NAMALWA (cell line): Measurements from ENCODE around the gene KIAA1328.

Source experiments
- DNase-seq: peaks from one replicate; pipeline ENCODE4 v3.0.0-alpha.2; 2015; ENCODE audit warnings: low spot score

The KIAA1328 gene

GRCh38 chr18:36950960-36951359, 122.0 kb downstream of the KIAA1328 start:
- DNase-seq = no peak

DNA sequence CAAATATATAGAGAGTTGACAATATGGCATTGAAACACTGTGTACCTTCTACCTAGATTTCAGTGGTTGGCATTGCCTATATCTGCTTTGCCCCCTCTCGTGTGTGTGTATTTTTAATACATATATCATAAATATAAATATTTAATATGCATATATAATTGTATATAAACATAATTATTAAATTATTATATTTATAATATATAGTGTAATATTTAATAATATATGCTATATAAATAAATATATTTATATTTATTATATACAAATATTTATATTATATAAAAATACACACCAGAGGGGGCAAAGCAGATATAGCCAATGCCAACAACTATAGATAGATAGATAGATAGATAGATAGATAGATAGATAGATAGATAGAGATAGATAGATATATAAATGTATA, 124.1 kb downstream of the KIAA1328 start:
- no peak for DNase-seq

GRCh38 chr18:36960038-36960437, 131.1 kb downstream of the KIAA1328 start:
- DNase-seq = no peak

DNA sequence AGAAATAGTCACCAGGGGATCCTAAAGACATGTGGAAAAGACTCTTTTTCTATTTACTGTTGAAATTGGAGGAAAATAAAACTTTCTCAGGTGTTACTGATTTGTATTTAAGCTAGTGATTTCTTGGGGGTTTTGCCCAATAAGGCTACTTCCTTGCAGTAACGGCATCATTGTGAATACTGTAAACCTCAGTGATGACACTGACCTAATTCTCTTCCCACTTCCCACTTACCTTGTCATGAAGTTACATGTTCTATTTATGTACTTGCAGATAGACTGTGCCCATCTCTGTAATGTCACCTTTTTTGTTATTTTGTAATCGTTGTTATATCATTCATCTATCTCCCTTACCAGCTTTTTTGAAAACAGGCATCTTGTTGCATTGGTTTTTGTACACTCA, 134.5 kb downstream of the KIAA1328 start:
- DNase-seq = no peak

DNA sequence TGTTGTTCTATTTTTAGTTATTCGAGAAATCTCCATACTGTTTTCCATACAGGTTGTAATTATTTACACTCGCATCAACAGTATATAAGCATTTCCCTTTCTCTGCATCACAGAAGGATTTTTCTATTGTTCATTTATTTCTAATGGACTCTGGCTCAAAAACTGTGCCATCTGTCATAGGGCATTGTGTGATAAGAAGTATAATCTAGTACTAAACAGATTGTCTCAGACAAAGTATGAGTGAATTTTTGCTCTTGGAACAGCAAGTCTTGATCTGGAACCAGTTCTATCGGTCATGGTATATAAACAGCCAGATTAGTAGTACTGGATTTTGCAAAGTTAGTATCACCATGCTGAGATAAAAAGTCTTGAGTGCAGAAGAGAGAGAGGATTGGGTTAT, 145.8 kb downstream of the KIAA1328 start:
- DNase-seq = no peak

- DNase-seq = no peak
These were observed 148.2 kb downstream of the KIAA1328 start for GRCh38 chr18:36977121-36977520.

DNA sequence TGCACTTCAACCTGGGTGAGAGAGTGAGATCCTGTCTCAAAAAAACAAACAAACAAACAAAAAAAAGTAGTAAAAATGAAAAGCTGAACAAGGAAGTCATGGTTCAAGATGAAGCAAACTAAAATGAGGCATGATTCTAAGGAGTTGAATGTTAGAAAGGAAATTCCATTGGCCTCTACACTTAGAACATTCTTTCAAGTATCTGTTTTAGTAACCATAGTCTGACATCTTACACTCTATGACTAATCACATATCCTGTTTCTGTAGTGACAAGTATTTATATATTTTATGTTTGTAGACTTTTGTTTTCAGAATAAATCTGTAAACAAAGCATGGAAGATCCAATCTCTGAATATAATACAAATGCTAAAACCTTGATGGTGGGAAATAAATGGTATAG, 164.1 kb downstream of the KIAA1328 start:
- DNase-seq = no peak

DNA sequence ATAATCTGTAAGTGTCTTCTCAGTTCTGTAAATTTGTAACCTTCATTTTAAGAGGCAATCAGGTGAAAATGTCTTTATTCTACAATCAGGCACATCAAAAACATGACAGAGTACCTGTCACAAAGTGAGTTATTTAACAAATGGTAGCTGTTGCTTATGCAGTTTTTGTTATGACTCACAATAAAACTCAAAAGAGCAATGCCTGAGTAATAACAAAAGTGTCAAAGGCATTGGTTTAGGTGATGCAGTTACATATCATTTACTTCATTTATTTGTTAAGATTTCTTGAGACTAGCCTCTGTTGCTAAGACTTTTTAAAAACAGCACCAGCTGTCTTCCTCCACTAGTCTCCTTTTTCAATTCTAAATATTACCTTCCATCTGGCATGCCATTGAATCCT, 177.8 kb downstream of the KIAA1328 start:
- no peak for DNase-seq

GRCh38 chr18:37012452-37012851, 183.5 kb downstream of the KIAA1328 start:
- no peak for DNase-seq

DNA sequence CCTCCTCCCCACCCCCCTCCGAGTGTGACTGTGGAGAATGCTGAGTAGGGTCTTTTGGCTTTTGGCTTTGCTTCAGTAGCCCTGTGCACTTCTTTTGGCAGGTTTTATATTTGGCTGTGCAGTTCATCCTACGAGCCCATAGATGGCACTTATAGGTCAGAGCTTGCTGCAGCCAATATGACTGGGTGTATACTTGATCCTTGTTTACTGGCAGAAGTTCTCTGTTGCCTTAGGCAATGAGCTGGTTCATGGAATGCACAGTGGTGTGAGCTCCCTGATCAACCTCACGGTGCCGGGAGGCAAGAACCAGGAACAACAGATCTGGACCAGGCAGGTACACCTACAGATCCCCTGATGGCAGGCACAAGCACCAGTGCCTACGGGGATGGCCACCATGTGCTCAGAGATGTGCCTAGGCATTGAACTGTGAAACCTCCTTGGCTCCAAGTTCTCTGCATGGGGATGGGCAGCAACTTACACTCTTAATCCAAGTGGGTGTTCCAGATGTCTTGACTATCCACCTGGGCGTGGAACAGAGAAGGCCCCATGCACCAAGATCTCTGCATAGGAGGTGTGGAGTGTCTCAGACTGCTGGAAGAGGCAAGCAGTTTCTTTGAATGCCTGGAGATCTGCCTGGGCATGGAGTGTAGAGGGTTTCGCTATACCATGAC, 190.4 kb downstream of the KIAA1328 start:
- DNase-seq = peak; percentile 30

- no peak for DNase-seq
These were observed 204.5 kb downstream of the KIAA1328 start for GRCh38 chr18:37033419-37033818.

- DNase-seq = no peak
These were observed 213.5 kb downstream of the KIAA1328 start for GRCh38 chr18:37042381-37042780.

DNA sequence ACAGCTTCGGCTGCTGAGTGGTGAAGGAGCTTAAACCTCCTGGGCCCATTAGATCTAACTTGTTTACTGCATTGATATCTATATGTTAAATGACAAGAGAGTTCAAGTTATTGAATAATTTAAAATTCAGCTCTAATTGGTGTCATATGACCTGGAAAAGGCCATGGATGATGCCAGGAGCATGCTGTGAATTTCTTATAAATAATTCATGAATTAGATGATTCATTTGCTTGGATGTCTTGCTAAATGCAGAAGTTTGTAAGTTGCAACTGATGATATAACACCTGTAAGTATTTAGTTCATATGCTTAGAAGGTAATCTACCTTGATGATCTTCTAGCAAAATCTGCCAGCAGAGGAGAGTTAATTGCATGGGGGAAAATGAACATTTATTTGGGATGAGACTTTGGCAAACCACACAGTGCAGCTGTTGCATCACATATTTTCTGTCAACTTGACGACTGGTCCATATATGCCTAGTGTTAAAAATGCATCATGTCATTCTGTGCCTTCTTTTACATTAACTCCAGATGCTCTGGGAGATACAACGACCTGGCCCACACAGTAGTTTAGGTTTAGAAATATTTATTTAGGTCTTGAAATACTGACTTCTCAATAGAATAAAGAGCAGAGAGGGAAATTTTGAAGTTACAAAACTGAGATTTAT, 226.3 kb downstream of the KIAA1328 start:
- DNase-seq = no peak

GRCh38 chr18:37064187-37064586, 235.3 kb downstream of the KIAA1328 start:
- DNase-seq = no peak

GRCh38 chr18:37065254-37065653, 236.3 kb downstream of the KIAA1328 start:
- no peak for DNase-seq

GRCh38 chr18:37084912-37085311, 256.0 kb downstream of the KIAA1328 start:
- no peak for DNase-seq

GRCh38 chr18:37085362-37085761, 256.4 kb downstream of the KIAA1328 start:
- DNase-seq = no peak

GRCh38 chr18:37107748-37108522, 279.0 kb downstream of the KIAA1328 start:
- DNase-seq = no peak

- no peak for DNase-seq
These were observed 293.9 kb downstream of the KIAA1328 start for GRCh38 chr18:37122877-37123276.

DNA sequence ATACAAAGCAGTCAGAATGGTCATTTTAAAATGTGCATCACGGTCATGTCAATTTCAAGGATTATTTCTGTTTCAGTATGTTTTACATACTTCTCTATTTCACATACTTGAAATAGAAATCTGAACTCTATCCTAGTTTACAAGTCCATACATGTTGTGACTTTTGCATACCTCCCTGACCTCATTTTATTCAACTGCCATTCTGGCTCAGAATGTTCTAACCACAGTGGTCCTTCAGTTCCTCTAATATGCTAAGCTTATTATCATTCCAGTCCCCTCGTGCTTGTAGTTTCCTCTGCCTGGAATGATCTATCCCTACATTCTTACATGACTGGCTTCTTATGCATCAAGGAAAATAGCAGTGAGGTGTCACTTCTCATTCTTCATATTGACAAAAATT, 295.6 kb downstream of the KIAA1328 start:
- no peak for DNase-seq

DNA sequence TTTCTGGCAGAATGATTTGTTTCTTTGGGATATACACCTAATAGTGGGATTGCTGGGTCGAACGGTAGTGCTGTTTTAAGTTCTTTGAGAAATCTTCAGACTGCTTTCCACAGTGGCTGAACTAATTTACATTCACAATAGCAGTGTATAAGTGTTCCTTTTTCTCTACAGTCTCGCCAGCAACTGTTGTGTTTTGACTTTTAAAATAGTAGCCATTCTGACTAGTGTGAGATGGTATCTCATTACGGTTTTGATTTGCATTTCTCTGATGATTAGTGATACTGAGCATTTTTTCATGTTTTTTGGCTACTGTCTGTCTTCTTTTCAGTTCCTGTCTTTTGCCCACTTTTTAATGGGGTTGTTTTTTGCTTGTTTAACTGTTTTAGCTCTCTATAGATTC, 306.2 kb downstream of the KIAA1328 start:
- DNase-seq = no peak

DNA sequence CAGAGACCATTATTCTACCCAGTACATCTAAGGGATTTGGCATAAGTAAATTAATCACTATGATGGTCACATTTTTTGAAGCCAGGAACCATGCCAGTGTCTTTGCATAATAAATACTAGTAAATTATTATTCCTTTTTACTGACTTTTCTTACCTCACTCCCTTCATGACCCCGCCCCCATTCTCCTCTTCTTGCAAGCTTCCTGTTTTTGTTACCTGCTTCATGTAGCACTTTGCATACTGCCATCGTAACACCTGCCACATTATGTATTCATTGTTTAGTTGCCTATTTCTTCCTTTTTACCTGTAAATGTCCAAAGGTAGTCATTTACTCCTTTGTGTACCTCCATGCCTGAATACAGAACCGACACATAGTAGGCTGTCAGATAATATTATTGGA, 309.5 kb downstream of the KIAA1328 start:
- DNase-seq = no peak

- no peak for DNase-seq
These were observed 310.9 kb downstream of the KIAA1328 start for GRCh38 chr18:37139876-37140275.
